Cardiac muscle cell (in vitro differentiated cells and primary cell): Measurements from ENCODE around the gene POLR1A. TPM values are rescaled to one million over a fixed set of nuclear protein-coding genes. Genes with fewer than 3 reads are reported as not detected.

Experiments
- DNase-seq, 2 donors: peaks; one replicate each; pipeline versions ENCODE4 v3.0.0 to v3.0.0-alpha.2; 2010 to 2017; ENCODE audit warnings: low read depth in 1 of 2, low spot score in 1 of 2
- H3K27ac ChIP-seq: fragments of 200-600 bp; sonication (generic); 2 replicates; pipeline ENCODE4 v1.5.1; 2016
- H3K27me3 ChIP-seq: fragments of 200-600 bp; sonication (generic); 2 replicates; pipeline ENCODE4 v1.6.0; 2016; ENCODE audit warnings: control low read depth
- H3K36me3 ChIP-seq: fragments of 200-600 bp; sonication (generic); 2 replicates; pipeline ENCODE4 v1.5.1; 2016; ENCODE audit warnings: control low read depth
- H3K4me1 ChIP-seq: fragments of 200-600 bp; sonication (generic); 2 replicates; pipeline ENCODE4 v1.8.1; 2017; ENCODE audit warnings: low read depth, mild to moderate bottlenecking, mixed run types
- H3K4me3 ChIP-seq: fragments of 200-600 bp; sonication (generic); 2 replicates; pipeline ENCODE4 v1.5.1; 2016; ENCODE audit warnings: mild to moderate bottlenecking
- H3K9me3 ChIP-seq: fragments of 200-600 bp; sonication (generic); 2 replicates; pipeline ENCODE4 v1.5.1; 2017; ENCODE audit warnings: low read depth, mild to moderate bottlenecking, control low read depth
- CTCF ChIP-seq: IDR thresholded peaks from 2 replicates; pipeline ENCODE4 v1.5.1; 2012; ENCODE audit warnings: low read depth, mild to moderate bottlenecking, low read length
- polyA plus RNA-seq: library from polyadenylated mRNA; unstranded; fragments of >200 nt; fragmentation: Nextera tagmentation; extraction: Ambion mirVana; gene quantifications from 2 replicates; pipeline ENCODE4 v1.2.1, GENCODE V29; 2016
- total RNA-seq: library from RNA; depleted of rRNA; stranded (reverse); fragments of >200 nt; gene quantifications from 2 replicates; pipeline ENCODE4 v1.2.3, GENCODE V29; 2016

POLR1A gene
- total and polyA plus RNA-seq, 2 experiments from 2014 or later = 6.8 to 19.4 TPM

GRCh38 chr2:86068136-86068588 is 37.5 kb downstream of the POLR1A start:
- Histone ChIP-seq H3K36me3 (peaks cover 35% of the 10 kb centered on the region), H3K27ac (no peak overlapping the region), H3K27me3 (no peaks in the 10 kb centered on the region), H3K4me1 (peaks cover 10% of the 10 kb centered on the region), H3K9me3 (no peaks in the 10 kb centered on the region), H3K4me3 (no peak overlapping the region)
- DNase-seq = no peak
- TF ChIP-seq CTCF = no peak

DNA sequence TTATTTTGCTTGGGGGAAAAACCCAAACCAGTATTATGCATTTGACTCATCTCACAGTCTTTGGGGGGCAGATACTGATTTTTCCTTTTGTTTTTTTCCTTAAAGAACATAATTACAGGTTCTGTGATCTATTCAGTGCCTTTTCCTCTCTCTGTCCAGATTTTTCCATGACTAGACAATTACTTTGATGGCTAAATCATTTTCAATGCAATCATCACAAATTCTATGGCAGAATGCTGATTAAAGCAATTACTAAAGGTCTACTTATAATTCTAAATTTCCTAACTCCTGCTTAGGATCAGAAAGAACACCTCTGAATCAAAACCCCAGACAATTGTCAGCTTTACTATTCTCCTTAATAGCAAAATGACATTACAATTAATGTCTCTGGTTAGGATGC is 38.8 kb downstream of the POLR1A start:
- peaks cover 35% of the 10 kb centered on the region for H3K36me3 ChIP-seq
- H3K4me1 ChIP-seq = peaks cover 10% of the 10 kb centered on the region
- H3K27ac ChIP-seq = peak overlapping the region; percentile 36
- H3K4me3 ChIP-seq = no peak overlapping the region
- H3K27me3 ChIP-seq = no peaks in the 10 kb centered on the region
- no peak for TF ChIP-seq CTCF
- no peaks in the 10 kb centered on the region for H3K9me3 ChIP-seq
- no peak for DNase-seq

DNA sequence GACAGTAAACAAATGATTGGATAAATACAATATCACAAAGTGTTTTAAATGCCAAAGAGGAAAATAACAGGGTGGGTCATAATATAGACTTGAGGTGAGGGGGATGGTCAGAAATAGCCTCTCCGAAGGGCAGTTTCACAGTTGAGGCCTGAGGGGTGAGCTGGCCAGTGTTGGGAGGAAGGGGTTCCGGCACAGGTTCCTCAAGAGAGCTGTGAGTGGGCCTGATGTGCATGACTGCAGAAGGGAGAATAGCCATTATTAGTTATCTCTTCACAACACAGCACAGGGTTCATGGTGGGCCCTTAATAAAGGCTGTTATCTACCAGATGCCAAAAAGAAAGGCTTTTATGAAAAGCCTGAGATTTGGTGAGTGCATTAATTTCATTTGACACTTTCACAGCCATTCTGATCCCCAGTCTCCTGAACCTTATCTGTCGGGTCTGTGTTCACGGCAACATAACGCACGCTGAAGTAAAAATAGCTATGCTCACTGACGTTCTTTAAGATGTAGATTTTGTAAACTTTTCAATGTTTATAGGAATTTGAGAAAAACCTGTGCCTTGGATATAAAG is 39.6 kb downstream of the POLR1A start:
- H3K27me3 ChIP-seq = no peaks in the 10 kb centered on the region
- no peak for DNase-seq
- TF ChIP-seq CTCF = no peak
- H3K4me1 ChIP-seq = peaks cover 10% of the 10 kb centered on the region
- H3K9me3 ChIP-seq = no peaks in the 10 kb centered on the region
- H3K27ac ChIP-seq = peak overlapping the region; percentile 36
- H3K36me3 ChIP-seq = peaks cover 40% of the 10 kb centered on the region
- H3K4me3 ChIP-seq = no peak overlapping the region

- peaks cover 45% of the 10 kb centered on the region for H3K36me3 ChIP-seq
- peak overlapping the region; percentile 16 for H3K27ac ChIP-seq
- no peak overlapping the region for H3K4me3 ChIP-seq
- H3K27me3 ChIP-seq = no peaks in the 10 kb centered on the region
- peaks cover 10% of the 10 kb centered on the region for H3K4me1 ChIP-seq
- no peak for TF ChIP-seq CTCF
- peak in 1 of 2 donors; percentile 41 for DNase-seq
- no peaks in the 10 kb centered on the region for H3K9me3 ChIP-seq
Observed at GRCh38 chr2:86065512-86065911, 40.2 kb downstream of the POLR1A start.

DNA sequence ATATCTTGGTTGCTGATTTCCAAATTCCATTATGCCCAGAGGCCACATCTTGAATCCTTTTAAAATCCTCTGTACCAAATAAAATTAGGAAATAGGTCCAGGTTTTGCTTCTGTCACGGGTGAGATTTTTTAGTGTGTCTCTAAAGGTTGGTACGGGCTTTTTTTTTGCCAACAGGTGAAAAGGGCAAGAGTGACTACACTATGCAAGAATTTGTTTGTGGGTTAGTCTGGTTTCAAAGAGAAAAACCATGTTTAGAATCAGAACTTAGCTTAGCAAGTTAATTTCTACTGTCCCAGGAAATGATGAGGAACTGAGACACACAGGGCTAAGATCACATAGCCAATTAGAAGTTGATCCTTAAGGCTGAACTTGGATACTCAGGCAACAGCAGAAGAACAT is 41.7 kb downstream of the POLR1A start:
- Histone ChIP-seq H3K27me3 (no peaks in the 10 kb centered on the region), H3K27ac (no peak overlapping the region), H3K4me1 (peaks cover 10% of the 10 kb centered on the region), H3K4me3 (no peak overlapping the region), H3K36me3 (peaks cover 37% of the 10 kb centered on the region), H3K9me3 (no peaks in the 10 kb centered on the region)
- no peak for DNase-seq
- TF ChIP-seq CTCF = no peak
